HG03025 (cell line): ENCODE data around the gene HS3ST2.
"Not testable (repeated sequence)": the region's sequence is repeated elsewhere in the genome, so short reads cannot be mapped to it uniquely, and the experiment has no call there.

Experiments
- ATAC-seq: cut with Tn5 transposase; IDR thresholded peaks from one replicate; pipeline ENCODE4 v1.9.1; 2021; ENCODE audit warnings: mild to moderate bottlenecking, moderate library complexity; ENCODE audit not compliant: unreplicated experiment, low FRiP score

The HS3ST2 gene

GRCh38 chr16:22810226-22810625 lies 3.7 kb upstream of the HS3ST2 start:
- ATAC-seq: no peak

GRCh38 chr16:22813223-22813947 lies 577 bp upstream of the HS3ST2 start:
- ATAC-seq: no peak

GRCh38 chr16:22814711-22815105 lies 746 bp downstream of the HS3ST2 start:
- ATAC-seq: no peak

GRCh38 chr16:22815863-22816262 lies 1.9 kb downstream of the HS3ST2 start:
- no peak for ATAC-seq

- ATAC-seq: no peak
These were observed 2.5 kb downstream of the HS3ST2 start for GRCh38 chr16:22816475-22816874.

DNA sequence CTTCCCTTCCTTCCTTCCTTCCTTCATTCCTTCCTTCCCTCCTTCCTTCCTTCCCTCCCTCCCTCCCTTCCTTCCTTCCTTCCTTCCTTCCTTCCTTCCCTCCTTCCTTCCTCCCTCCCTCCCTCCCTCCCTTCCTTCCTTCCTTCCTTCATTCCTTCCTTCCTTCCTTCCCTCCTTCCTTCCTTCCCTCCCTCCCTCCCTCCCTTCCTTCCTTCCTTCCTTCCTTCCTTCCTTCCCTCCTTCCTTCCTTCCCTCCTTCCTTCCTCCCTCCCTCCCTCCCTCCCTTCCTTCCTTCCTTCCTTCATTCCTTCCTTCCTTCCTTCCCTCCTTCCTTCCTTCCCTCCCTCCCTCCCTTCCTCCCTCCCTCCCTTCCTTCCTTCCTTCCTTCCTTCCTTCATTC lies 4.8 kb downstream of the HS3ST2 start:
- not testable (repeated sequence) for ATAC-seq

GRCh38 chr16:22838681-22839080 lies 24.7 kb downstream of the HS3ST2 start:
- no peak for ATAC-seq

DNA sequence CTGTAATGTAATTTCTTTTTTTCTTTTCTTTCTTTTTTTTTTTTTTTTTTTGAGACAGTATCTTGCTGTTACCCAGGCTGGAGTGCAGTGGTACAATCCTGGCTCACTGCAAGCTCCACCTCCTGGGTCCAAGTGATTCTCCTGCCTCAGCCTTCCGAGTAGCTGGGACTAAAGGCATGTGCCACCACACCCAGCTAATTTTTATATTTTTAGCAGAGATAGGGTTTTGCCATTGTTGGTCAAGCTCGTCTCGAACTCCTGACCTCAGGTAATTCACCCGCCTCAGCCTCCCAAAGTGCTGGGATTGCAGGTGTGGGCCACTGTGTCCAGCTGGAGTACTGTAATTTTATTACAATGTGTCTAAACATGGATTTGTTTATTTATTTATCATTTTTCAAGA lies 28.1 kb downstream of the HS3ST2 start:
- ATAC-seq: not testable (repeated sequence)

GRCh38 chr16:22843122-22843521 lies 29.2 kb downstream of the HS3ST2 start:
- no peak for ATAC-seq

DNA sequence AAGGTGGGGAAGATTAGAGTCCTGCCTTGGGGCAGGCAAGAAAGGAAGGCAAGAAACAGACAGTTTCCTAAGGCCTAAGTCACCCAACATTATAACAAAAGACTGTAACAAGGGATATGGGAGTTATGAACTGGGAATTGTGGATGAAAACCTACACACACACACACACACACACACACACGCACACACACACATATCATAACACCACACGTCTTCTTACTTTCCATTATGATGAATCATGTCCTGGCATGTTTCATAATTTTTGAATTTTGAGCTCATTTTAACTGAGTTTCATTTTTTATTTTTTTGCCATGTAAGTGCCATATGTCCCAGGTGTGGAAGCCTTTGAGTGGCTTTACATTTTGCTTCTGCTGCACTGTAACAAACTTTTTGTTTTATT lies 29.9 kb downstream of the HS3ST2 start:
- no peak for ATAC-seq

DNA sequence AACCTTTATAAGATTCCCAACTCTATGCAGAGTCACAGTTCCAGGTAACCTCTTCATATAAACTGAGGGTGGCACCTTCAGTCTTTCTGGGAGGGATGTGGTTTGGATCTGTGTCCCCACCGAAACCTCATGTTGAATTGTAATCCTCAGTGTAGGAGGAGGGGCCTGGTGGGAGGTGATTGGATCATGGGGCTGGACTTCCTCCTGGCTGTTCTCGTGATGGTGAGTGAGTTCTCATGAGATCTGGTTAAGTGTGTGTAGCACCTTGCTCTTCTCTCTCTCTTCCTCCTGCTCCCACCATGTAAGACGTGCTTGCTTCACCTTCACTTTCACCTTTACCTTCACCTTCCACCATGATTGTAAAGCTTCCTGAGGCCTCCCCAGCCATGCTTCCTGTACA lies 30.5 kb downstream of the HS3ST2 start:
- no peak for ATAC-seq

GRCh38 chr16:22847100-22847499 lies 33.1 kb downstream of the HS3ST2 start:
- no peak for ATAC-seq

DNA sequence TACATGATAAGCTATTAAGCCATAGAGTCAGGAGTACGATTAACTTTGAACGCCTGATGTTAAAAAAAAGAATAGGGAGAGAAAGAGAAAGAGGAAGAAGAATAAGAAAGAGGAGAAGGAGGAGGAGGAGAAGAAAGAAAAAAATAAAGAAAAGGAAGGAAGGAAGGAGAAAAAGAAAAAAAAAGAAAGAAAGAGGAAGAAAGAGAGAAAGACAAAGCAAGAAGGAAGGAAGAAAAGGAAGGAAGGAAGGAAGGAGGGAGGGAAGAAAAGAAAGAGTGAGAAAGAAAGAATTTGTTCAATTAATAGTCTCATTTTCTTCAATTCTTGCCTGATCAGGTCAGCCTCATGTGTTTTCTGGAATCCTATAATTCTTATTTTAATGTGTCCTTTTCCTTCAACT lies 33.7 kb downstream of the HS3ST2 start:
- no peak for ATAC-seq

DNA sequence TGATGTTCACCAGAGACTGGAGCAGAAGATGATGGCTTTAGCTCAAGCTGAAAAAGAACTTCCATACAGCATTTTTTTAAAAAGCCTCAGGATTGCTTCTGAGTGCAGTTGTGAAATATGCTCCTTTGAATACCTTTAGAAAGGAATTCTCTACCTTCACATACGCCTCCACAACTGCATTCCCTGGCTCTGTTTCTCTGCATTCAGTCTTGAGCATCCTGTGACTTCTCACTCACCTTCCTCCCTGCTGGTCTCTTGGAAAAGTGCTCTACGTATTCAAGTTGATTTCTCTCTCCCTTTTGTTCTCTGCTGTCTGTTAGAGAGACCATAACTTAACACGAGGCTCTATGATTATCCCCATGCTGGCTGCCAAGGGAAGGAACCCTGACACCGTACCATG lies 34.5 kb downstream of the HS3ST2 start:
- ATAC-seq: no peak

DNA sequence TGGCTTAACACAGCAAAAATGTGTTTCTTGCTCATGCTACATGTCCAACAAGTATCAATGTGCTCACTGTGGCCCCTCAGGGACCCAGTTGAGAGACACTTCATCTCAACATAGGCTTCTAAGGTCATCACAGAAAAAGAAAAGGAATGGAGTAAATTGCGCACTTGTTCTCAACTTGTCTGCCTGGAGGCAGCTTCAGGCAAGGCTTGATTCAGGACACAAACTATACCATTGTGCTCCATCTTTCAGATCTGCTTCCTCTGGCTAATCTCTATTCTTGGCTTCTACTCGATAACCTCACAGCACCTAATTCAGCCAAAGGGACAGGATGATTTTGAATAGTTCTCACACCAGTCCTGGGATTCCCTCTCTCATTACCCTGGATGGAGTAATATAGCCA lies 35.6 kb downstream of the HS3ST2 start:
- ATAC-seq: no peak

DNA sequence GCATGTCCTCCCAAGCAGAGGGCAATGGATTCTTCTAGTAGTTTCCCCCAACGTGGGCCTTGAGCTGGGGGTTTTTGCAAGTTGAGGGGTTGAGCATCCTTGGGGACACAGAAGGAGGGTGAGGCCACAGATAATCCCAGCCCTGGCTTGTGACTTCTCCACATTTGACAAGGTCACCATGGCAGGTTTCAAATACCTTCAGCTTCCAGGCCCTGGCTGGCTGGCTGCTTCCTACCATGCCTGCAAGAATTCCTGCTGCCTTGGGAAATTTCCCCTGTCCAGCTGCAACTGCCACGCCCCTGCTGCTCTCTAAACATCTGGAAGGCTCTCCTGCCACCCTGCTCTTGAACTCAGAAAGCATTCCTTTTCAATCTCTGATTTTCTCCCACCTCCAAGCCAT lies 41.3 kb downstream of the HS3ST2 start:
- no peak for ATAC-seq

DNA sequence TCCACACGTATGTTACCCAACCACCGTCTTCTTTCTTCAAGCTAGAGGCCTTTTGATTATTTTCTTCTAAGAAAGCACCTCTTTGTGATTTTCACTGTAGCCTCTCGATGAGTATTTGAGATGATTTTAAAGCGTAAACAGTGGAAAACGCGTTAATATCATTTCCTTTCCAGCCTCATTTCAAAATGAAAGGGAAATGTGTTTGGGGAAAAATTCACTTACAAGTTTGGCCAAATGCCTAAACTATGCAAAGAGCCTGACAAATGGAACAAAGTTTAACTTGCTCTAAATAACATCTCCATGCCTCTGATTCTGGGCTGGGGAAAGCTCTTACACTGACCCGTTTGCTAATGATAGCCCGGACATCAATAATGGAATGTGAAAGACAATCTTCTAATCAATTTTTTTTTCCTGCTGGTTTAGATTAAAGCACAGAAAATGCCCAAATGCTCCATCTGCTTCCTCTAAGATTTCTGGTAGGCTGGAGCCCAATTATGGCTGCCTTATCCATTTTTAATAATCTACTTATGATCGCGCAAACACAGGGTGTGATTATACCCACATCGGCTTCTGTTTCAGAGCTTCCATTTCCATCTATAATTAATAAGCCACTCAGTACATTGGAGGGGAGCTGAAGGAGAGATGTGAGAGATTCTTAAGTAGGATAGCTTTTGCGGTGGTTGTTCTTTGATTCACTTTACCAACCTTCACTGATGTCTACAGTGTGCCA lies 43.5 kb downstream of the HS3ST2 start:
- no peak for ATAC-seq

DNA sequence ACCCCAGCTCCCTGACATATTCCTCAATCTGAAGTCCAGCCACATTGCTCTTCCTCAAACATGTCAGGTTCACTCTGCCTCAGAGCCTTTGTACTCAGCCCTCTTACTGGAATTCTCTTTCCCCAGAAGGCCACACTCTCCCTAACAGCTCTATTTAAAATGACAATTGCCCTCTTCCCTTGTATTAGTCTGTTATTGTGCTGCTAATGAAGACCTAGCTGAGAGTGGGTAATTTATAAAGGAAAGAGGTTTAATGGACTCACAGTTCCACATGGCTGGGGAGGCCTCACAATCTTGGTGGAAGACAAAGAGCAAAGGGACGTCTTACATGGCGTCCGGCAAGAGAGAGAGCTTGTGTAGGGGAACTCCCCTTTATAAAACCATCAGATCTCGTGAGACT lies 46.0 kb downstream of the HS3ST2 start:
- no peak for ATAC-seq

GRCh38 chr16:22861580-22861979 lies 47.6 kb downstream of the HS3ST2 start:
- ATAC-seq: no peak

GRCh38 chr16:22862046-22862445 lies 48.1 kb downstream of the HS3ST2 start:
- no peak for ATAC-seq

DNA sequence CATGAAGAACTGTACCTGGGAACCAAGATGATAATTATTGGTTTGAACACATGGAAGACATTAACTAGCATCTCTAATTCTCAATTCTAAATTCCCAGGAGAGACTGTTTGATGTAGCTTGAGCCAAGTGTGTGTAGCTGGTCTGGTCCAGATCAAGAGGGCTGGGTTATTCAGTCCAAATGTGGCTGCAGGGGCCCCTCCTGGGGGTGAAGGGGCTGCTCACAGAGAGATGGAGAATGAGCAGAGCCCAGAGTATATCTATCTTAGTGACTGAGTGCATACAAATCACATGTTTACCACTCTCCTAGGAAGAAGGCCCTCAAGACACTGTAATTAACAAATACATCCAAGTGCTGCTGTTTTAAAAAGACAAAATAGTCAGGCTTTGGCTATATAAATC lies 50.4 kb downstream of the HS3ST2 start:
- ATAC-seq: no peak

- no peak for ATAC-seq
These were observed 54.7 kb downstream of the HS3ST2 start for GRCh38 chr16:22868593-22869224.
